Esophagus squamous epithelium (tissue), 5 donors: ENCODE results near the gene DENND6B. TPM values are rescaled to one million over a fixed set of nuclear protein-coding genes. Genes with fewer than 3 reads are reported as not detected.

Experiments
- DNase-seq: peaks from one replicate; lab custom pipeline; 2025; lab: John Stamatoyannopoulos, UW
- H3K27ac ChIP-seq, 4 donors: fragments of 200-600 bp; sonication (generic); one replicate each; pipeline ENCODE4 v1.5.1; 2016 to 2019; ENCODE audit warnings: mild to moderate bottlenecking in 1 of 4
- H3K27me3 ChIP-seq, 4 donors: fragments of 200-600 bp; sonication (generic); 1 replicate in 3 of 4; 2 replicates in 1 of 4; pipeline versions ENCODE4 v1.5.1 to v1.6.0; 2017 to 2021; ENCODE audit warnings: antibody characterized with exemption in 1 of 4
- H3K36me3 ChIP-seq, 3 donors: fragments of 200-600 bp; sonication (generic); one replicate each; pipeline ENCODE4 v1.5.1; 2016 to 2019
- H3K4me1 ChIP-seq, 3 donors: fragments of 200-600 bp; sonication (generic); one replicate each; pipeline ENCODE4 v1.5.1; 2017 to 2019
- H3K4me3 ChIP-seq, 4 donors: fragments of 200-600 bp; sonication (generic); 1 replicate in 3 of 4; 2 replicates in 1 of 4; pipeline ENCODE4 v1.5.1; 2016 to 2019; ENCODE audit warnings: mild to moderate bottlenecking in 2 of 4, moderate library complexity in 1 of 4
- H3K9me3 ChIP-seq, 3 donors: fragments of 200-600 bp; sonication (generic); one replicate each; pipeline ENCODE4 v1.5.1; 2016 to 2019
- POLR2A ChIP-seq, 4 donors: fragments of 450-650 bp; IDR thresholded peaks; one replicate each; pipeline ENCODE4 v1.6.1; 2017; ENCODE audit warnings: antibody characterized with exemption in 4 of 4, mild to moderate bottlenecking in 4 of 4, moderate library complexity in 3 of 4
- WGBS, 2 donors: methylation state at CpG; one replicate each; pipeline ENCODE4 v1.1.5; 2018; 5-methylcytosine and 5-hydroxymethylcytosine counted together
- intact Hi-C: fragments of 100-400 bp; cut with DNase I; formaldehyde crosslinking; loops from one replicate; pipeline ENCODE4 v1.15.0; 2022
- total RNA-seq, 4 donors: library from RNA; depleted of rRNA; stranded (reverse); fragments of >200 nt; gene quantifications; one replicate each; pipeline ENCODE4 v1.1.0, GENCODE V29; 2016
- TF ChIP-seq, protein P1 (sequence below), 6 experiments: fragments of 450-650 bp in 4 of 6; fragments of 200-600 bp in 2 of 6; sonication (generic) in 2 of 6; IDR thresholded peaks; one replicate each; pipeline ENCODE4 v1.5.1; 2016 to 2019; ENCODE audit warnings: antibody characterized with exemption in 6 of 6, mild to moderate bottlenecking in 4 of 6, moderate library complexity in 4 of 6
- donor health status: DM: yes; HTN: yes; CAD: no.

DENND6B gene
- total RNA-seq, 4 donors from 2014 or later = 0.88 to 3.6 (median 2.9) TPM

DNA sequence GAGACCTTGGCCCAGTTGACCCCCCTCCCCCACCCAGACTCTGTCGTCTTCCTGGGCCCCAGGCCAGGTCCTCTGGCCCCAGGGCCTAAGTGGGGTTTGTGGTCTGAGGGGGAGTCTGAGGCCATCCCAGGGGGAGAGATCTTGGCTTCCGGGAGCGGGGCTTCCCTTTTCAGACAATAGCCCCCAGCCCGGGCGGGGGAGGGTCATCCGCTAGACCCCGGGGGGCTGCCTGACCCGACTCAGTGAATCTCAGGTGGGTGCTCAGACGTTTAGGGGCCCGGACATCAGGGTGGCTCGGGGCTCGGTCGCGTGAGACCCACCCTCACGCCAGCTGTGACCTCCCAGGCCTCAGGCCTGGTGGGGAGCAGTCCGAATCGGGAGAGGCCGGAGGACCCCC is 57.2 kb downstream of the DENND6B start:
- intact Hi-C loops = no loop called here
- peaks cover 0 to 10% (median 0%) of the 10 kb centered on the region in 3 donors for H3K36me3 ChIP-seq
- H3K27me3 ChIP-seq = peaks cover 0 to 17% (median 0%) of the 10 kb centered on the region in 4 donors
- no peak for DNase-seq
- peak overlapping the region; percentile 55 to 84 (median 76) for H3K27ac ChIP-seq
- 12% methylated on average over 10 of the region's 18 CpGs; no CpG with 5 or more reads in 1 of the 2 donors for WGBS, 2 donors
- TF ChIP-seq, protein P1, sequence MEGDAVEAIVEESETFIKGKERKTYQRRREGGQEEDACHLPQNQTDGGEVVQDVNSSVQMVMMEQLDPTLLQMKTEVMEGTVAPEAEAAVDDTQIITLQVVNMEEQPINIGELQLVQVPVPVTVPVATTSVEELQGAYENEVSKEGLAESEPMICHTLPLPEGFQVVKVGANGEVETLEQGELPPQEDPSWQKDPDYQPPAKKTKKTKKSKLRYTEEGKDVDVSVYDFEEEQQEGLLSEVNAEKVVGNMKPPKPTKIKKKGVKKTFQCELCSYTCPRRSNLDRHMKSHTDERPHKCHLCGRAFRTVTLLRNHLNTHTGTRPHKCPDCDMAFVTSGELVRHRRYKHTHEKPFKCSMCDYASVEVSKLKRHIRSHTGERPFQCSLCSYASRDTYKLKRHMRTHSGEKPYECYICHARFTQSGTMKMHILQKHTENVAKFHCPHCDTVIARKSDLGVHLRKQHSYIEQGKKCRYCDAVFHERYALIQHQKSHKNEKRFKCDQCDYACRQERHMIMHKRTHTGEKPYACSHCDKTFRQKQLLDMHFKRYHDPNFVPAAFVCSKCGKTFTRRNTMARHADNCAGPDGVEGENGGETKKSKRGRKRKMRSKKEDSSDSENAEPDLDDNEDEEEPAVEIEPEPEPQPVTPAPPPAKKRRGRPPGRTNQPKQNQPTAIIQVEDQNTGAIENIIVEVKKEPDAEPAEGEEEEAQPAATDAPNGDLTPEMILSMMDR (IDR thresholded peaks at IDR 0.05) = no peak
- no peak for TF ChIP-seq POLR2A (IDR thresholded peaks at IDR 0.05)
- no peaks in the 10 kb centered on the region for H3K9me3 ChIP-seq
- H3K4me3 ChIP-seq = peak overlapping the region; percentile 37 to 74 (median 58)
- peaks cover 41 to 66% (median 46%) of the 10 kb centered on the region in 3 donors for H3K4me1 ChIP-seq

DNA sequence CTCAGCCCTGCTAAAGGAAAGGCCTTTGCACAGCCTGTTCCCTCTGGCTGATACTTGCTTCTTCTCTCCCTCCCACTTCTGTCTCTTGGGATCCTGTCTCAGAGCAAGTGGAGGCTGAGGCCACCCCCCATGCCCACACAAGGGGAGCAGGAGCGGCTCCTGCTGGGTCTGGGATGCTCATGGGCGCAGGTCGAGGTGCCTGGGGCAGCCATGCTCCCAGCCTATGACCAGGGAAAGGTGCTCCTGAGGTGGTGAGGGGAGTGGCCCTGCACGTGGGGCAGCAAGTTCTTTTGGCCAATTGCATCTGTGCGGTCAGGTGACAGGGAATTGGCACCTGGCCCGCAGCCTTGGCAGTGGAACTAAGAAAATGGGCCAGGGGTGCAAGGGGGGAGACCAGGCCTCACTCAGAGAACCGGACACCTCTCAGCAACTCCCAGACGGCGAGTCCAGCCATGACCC is 58.1 kb downstream of the DENND6B start:
- WGBS, 2 donors = 29 to 60% methylated on average over 1 to 7 of the region's 9 CpGs
- H3K9me3 ChIP-seq = no peaks in the 10 kb centered on the region
- H3K4me3 ChIP-seq = no peak overlapping the region
- peaks cover 41 to 60% (median 46%) of the 10 kb centered on the region in 3 donors for H3K4me1 ChIP-seq
- peak overlapping the region in 2 of 4 donors; percentile 80 to 84 for H3K27ac ChIP-seq
- DNase-seq = no peak
- intact Hi-C loops = no loop called here
- peaks cover 0 to 4% (median 0%) of the 10 kb centered on the region in 3 donors for H3K36me3 ChIP-seq
- TF ChIP-seq POLR2A (IDR thresholded peaks at IDR 0.05) = no peak
- TF ChIP-seq, protein P1 (IDR thresholded peaks at IDR 0.05) = no peak
- peaks cover 0 to 17% (median 0%) of the 10 kb centered on the region in 4 donors for H3K27me3 ChIP-seq

DNA sequence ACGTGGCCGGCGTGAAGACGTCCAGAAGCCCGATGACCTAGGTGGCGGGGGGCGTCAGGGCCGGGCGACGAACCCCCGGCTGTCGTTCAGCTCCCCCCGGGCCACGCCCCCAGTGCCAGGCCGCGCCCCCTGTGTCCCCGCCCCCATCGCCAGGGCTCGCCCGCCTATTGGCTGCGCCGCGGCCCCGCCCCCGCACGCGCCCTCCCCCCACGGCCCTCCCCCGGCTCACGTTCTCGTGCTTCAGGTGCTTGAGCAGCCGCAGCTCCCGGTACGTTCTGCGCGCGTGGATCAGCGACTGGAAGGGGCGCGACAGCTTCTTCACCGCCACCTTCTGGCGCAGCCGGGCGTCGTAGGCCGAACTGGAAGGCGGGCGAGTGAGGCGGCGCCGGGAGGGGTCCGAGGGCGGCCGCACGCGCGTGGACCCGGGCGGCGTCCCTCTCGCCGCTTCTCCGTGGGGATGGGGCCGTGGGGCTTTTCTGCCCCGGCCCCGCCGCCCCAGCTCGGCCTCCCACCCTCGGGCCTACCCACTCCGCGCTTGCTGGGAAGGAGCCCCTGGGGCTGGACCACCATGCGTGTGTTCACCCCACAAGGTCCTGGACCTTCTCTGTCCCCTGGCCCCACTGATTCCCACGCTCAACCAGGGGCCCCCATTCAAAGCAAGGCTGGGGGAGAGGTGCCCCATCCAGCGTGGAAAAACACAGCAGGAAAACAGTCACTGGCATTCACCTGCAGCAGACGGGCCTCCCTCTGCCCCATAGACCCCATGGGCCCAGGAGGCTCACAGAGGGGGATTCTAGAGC is 59.0 kb downstream of the DENND6B start:
- DNase-seq = no peak
- Histone ChIP-seq H3K27ac (peak overlapping the region in 2 of 4 donors; percentile 11 to 84), H3K4me3 (peak overlapping the region in 3 of 4 donors; percentile 1 to 59 (median 39)), H3K4me1 (peaks cover 41 to 64% (median 49%) of the 10 kb centered on the region in 3 donors), H3K9me3 (no peaks in the 10 kb centered on the region), H3K27me3 (peaks cover 0 to 23% (median 0%) of the 10 kb centered on the region in 4 donors), H3K36me3 (peaks cover 0 to 2% (median 0%) of the 10 kb centered on the region in 3 donors)
- no peak for TF ChIP-seq POLR2A (IDR thresholded peaks at IDR 0.05)
- TF ChIP-seq, protein P1 (IDR thresholded peaks at IDR 0.05) = peak in 3 of 6 experiments; percentile 8 to 37 (median 13)
- intact Hi-C loops = no loop called here
- 0% methylated on average over 1 of the region's 75 CpGs; no CpG with 5 or more reads in 1 of the 2 donors for WGBS, 2 donors

DNA sequence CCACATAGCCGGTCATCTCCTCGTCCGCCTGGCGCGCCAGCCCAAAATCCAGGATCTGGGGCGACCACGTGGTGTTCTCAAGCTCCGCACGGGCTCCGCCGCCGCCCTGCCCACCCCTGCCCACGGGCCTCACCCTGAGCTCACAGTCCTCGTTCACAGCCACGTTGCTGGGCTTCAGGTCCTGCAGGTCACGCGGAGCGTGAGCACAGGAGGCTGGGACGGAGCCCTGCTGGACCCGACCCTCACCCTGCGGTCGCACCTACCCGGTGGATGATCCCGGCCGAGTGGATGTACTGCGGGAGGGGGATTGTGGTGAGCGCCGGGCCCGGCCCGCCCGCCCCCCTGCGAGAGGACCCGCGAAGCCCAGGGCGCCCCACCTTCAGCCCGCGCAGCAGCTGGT is 59.8 kb downstream of the DENND6B start:
- H3K27ac ChIP-seq = no peak overlapping the region
- WGBS, 2 donors = 65 to 90% methylated on average over 2 to 9 of the region's 37 CpGs
- intact Hi-C loops = no loop called here

More for the DNA sequence above, 59.8 kb downstream of the DENND6B start:
- no peak for TF ChIP-seq POLR2A (IDR thresholded peaks at IDR 0.05)
- TF ChIP-seq, protein P1 (IDR thresholded peaks at IDR 0.05) = no peak
- no peaks in the 10 kb centered on the region for H3K9me3 ChIP-seq
- H3K27me3 ChIP-seq = peaks cover 0 to 28% (median 0%) of the 10 kb centered on the region in 4 donors
- peaks cover 42 to 64% (median 53%) of the 10 kb centered on the region in 3 donors for H3K4me1 ChIP-seq
- peak overlapping the region in 2 of 4 donors; percentile 39 to 59 for H3K4me3 ChIP-seq
- no peaks in the 10 kb centered on the region for H3K36me3 ChIP-seq
- DNase-seq = no peak
